Stimulated activated naive CD4-positive, alpha-beta T cell (primary cell): ENCODE data around the gene MEGF6.
"Not testable (repeated sequence)": the region's sequence is repeated elsewhere in the genome, so short reads cannot be mapped to it uniquely, and the experiment has no call there.

Experiments
- DNase-seq, 6 experiments: peaks; one replicate each; lab custom pipeline; 2025; lab: John Stamatoyannopoulos, UW

Gene MEGF6

GRCh38 chr1:3593334-3593733, 18.0 kb downstream of the MEGF6 start:
- DNase-seq = no peak

- no peak for DNase-seq
These were observed 20.1 kb downstream of the MEGF6 start for GRCh38 chr1:3590951-3591865.

GRCh38 chr1:3590139-3590763, 21.1 kb downstream of the MEGF6 start:
- DNase-seq = no peak

GRCh38 chr1:3588395-3588794, 22.9 kb downstream of the MEGF6 start:
- DNase-seq = no peak

- no peak for DNase-seq
These were observed 24.1 kb downstream of the MEGF6 start for GRCh38 chr1:3586986-3587759.

- DNase-seq = no peak
These were observed 25.3 kb downstream of the MEGF6 start for GRCh38 chr1:3585940-3586568.

GRCh38 chr1:3585353-3585868, 25.9 kb downstream of the MEGF6 start:
- not testable (repeated sequence) for DNase-seq

- DNase-seq = no peak
These were observed 26.4 kb downstream of the MEGF6 start for GRCh38 chr1:3584915-3585314.

- not testable (repeated sequence) for DNase-seq
These were observed 27.6 kb downstream of the MEGF6 start for GRCh38 chr1:3583751-3584150.

GRCh38 chr1:3581296-3582036, 29.8 kb downstream of the MEGF6 start:
- no peak for DNase-seq

- no peak for DNase-seq
These were observed 31.1 kb downstream of the MEGF6 start for GRCh38 chr1:3580231-3580630.

- DNase-seq = no peak
These were observed 31.7 kb downstream of the MEGF6 start for GRCh38 chr1:3579626-3580025.

GRCh38 chr1:3578906-3579305, 32.4 kb downstream of the MEGF6 start:
- DNase-seq = no peak

GRCh38 chr1:3578433-3578805, 32.9 kb downstream of the MEGF6 start:
- DNase-seq = no peak

- DNase-seq = no peak
These were observed 33.4 kb downstream of the MEGF6 start for GRCh38 chr1:3577711-3578432.

- DNase-seq = no peak
These were observed 34.0 kb downstream of the MEGF6 start for GRCh38 chr1:3577300-3577699.

- DNase-seq = no peak
These were observed 35.3 kb downstream of the MEGF6 start for GRCh38 chr1:3575993-3576392.

GRCh38 chr1:3575515-3575914, 35.8 kb downstream of the MEGF6 start:
- DNase-seq = not testable (repeated sequence)

- no peak for DNase-seq
These were observed 37.8 kb downstream of the MEGF6 start for GRCh38 chr1:3573500-3573899.

GRCh38 chr1:3572638-3573037, 38.7 kb downstream of the MEGF6 start:
- not testable (repeated sequence) for DNase-seq

GRCh38 chr1:3571263-3571662, 40.0 kb downstream of the MEGF6 start:
- DNase-seq = no peak
